HepG2 (cell line): ENCODE measurements around the gene CDH22. TPM values are rescaled to one million over a fixed set of nuclear protein-coding genes. Genes with fewer than 3 reads are reported as not detected.

Experiments
- ATAC-seq: fragments of 200-7000 bp; cut with Tn5 transposase; 3 replicates; pipeline ENCODE4 v1.9.1; 2020; ENCODE audit warnings: mild to moderate bottlenecking, moderate library complexity
- BruUV-seq: library from RNA; stranded (reverse); fragments of 400-500 nt; replicated peaks from 2 replicates; lab custom pipeline; 2021; lab: Mats Ljungman, UMichigan
- CTCF ChIA-PET: fragments of 300-600 bp; formaldehyde crosslinking; extraction: SDS; loops from one replicate; lab custom pipeline; 2021; ENCODE audit warnings: low total read pairs, inconsistent platforms, low intra/inter-chr PET ratio; lab: Yijun Ruan, JAX
- POLR2A ChIA-PET: fragments of 350-600 bp; sonication (Branson Sonifier 250); formaldehyde crosslinking; loops from one replicate; lab custom pipeline; 2020; ENCODE audit warnings: antibody characterized with exemption, inconsistent platforms; lab: Yijun Ruan, JAX
- DNase-seq: peaks from one replicate; pipeline ENCODE4 v3.0.0-alpha.2; 2015; ENCODE audit warnings: low spot score
- FAIRE-seq: peaks from 3 replicates; lab custom pipeline; 2011; peaks lifted over from hg19 to GRCh38; lab: Jason Lieb, UNC
- H2AFZ ChIP-seq: one replicate; pipeline ENCODE4 v1.6.1; 2011; ENCODE audit warnings: low read length, inconsistent platforms
- H3K27ac ChIP-seq: fragments of 300-600 bp; 3 replicates; pipeline ENCODE4 v1.8.0; 2011; ENCODE audit warnings: mixed run types, mild to moderate bottlenecking, mixed read lengths, low read length, inconsistent platforms; ENCODE audit not compliant: insufficient read depth; ENCODE audit errors: extremely low read length
- H3K27me3 ChIP-seq, 2 experiments: fragments of 200-600 bp in 1 of 2; 2 replicates in 1 of 2; 3 replicates in 1 of 2; pipeline versions ENCODE4 v1.6.0 to v1.8.0; 2011; ENCODE audit warnings: low read length in 2 of 2, mild to moderate bottlenecking in 2 of 2, moderate library complexity in 2 of 2, inconsistent platforms in 1 of 2; ENCODE audit not compliant: insufficient read depth in 2 of 2, control insufficient read depth in 1 of 2
- H3K36me3 ChIP-seq, 2 experiments: fragments of 200-600 bp in 1 of 2; replicated peaks in 1 of 2; 2 replicates in 1 of 2; 3 replicates in 1 of 2; pipeline versions ENCODE4 v1.5.1 to v1.8.0; 2011; ENCODE audit warnings: low read length in 2 of 2, inconsistent platforms in 1 of 2; ENCODE audit not compliant: insufficient read depth in 2 of 2, control insufficient read depth in 1 of 2
- H3K4me1 ChIP-seq: 2 replicates; pipeline ENCODE4 v1.5.1; 2012; ENCODE audit warnings: low read length, inconsistent platforms; ENCODE audit not compliant: insufficient read depth
- H3K4me2 ChIP-seq: 2 replicates; pipeline ENCODE4 v1.6.0; 2011; ENCODE audit warnings: low read depth, low read length, inconsistent platforms
- H3K4me3 ChIP-seq, 3 experiments: fragments of 200-600 bp in 1 of 3; sonication (generic), shearing (Covaris generic) in 1 of 3; replicated peaks in 1 of 3; 2 replicates each; pipeline ENCODE4 v1.5.1; 2011 to 2016; ENCODE audit warnings: low read length in 3 of 3, inconsistent platforms in 2 of 3, low read depth in 2 of 3, mild to moderate bottlenecking in 2 of 3, control low read depth in 1 of 3, mixed read lengths in 1 of 3; ENCODE audit not compliant: insufficient read depth in 1 of 3
- H3K79me2 ChIP-seq: one replicate; pipeline ENCODE4 v1.6.1; 2011; ENCODE audit warnings: low read length, inconsistent platforms; ENCODE audit not compliant: insufficient read depth
- H3K9ac ChIP-seq: 2 replicates; pipeline ENCODE4 v1.6.0; 2011; ENCODE audit warnings: mild to moderate bottlenecking, low read depth, low read length, inconsistent platforms; ENCODE audit not compliant: insufficient read depth
- H3K9me3 ChIP-seq: 2 replicates; pipeline ENCODE4 v1.5.1; 2012; ENCODE audit warnings: mild to moderate bottlenecking, low read length
- H4K20me1 ChIP-seq: 2 replicates; pipeline ENCODE4 v1.6.0; 2011; ENCODE audit warnings: inconsistent platforms, mild to moderate bottlenecking, low read length, moderate library complexity; ENCODE audit not compliant: insufficient read depth
- CHD4 ChIP-seq: fragments of 200-600 bp; sonication (generic); IDR thresholded peaks from 2 replicates; pipeline ENCODE4 v1.7.0; 2017; ENCODE audit warnings: mild to moderate bottlenecking, low read length, borderline replicate concordance
- GATA4 ChIP-seq: sonication (generic); IDR thresholded peaks from 2 replicates; pipeline ENCODE4 v1.6.1; 2016; ENCODE audit warnings: antibody characterized with exemption, low read depth, borderline replicate concordance
- HNF4G ChIP-seq, 2 experiments: sonication (generic) in 1 of 2; formaldehyde crosslinking in 1 of 2; IDR thresholded peaks; 2 replicates each; pipeline versions ENCODE4 v1.4.0 to v1.6.1; 2011 to 2020; ENCODE audit warnings: borderline replicate concordance in 2 of 2, low read depth in 2 of 2, mild to moderate bottlenecking in 2 of 2, low read length in 1 of 2, missing genetic modification reagents in 1 of 2, moderate library complexity in 1 of 2
- MAFK ChIP-seq, 2 experiments: IDR thresholded peaks in 1 of 2; conservative IDR thresholded peaks in 1 of 2; 2 replicates each; pipeline ENCODE4 v1.6.1; 2011; ENCODE audit warnings: improper control_type of control experiment in 2 of 2, low read length in 2 of 2
- MTF1 ChIP-seq: sonication (generic); formaldehyde crosslinking; IDR thresholded peaks from 2 replicates; pipeline ENCODE4 v1.5.0; 2020; ENCODE audit warnings: missing genetic modification reagents
- RFX5 ChIP-seq: IDR thresholded peaks from 2 replicates; pipeline ENCODE4 v1.6.1; 2011; ENCODE audit warnings: low read depth, low read length, improper control_type of control experiment
- SIN3A ChIP-seq: IDR thresholded peaks from 2 replicates; pipeline ENCODE4 v1.6.1; 2011; ENCODE audit warnings: low read depth, mild to moderate bottlenecking, control low read depth, low read length, borderline replicate concordance
- SMARCC2 ChIP-seq: fragments of 450-650 bp; IDR thresholded peaks from 2 replicates; pipeline ENCODE4 v1.6.1; 2017; ENCODE audit warnings: antibody characterized with exemption, mild to moderate bottlenecking
- ZMYM3 ChIP-seq: sonication (generic); formaldehyde crosslinking; IDR thresholded peaks from 2 replicates; pipeline ENCODE4 v1.5.1; 2020; ENCODE audit warnings: mild to moderate bottlenecking, missing genetic modification reagents
- ZNF768 ChIP-seq: sonication (generic); formaldehyde crosslinking; IDR thresholded peaks from 2 replicates; pipeline ENCODE4 v1.4.0; 2020; ENCODE audit warnings: missing genetic modification reagents
- ZSCAN31 ChIP-seq: sonication (generic); formaldehyde crosslinking; IDR thresholded peaks from 2 replicates; pipeline ENCODE4 v1.5.0; 2020; ENCODE audit warnings: low read depth, mild to moderate bottlenecking, missing genetic modification reagents
- WGBS: methylation state at CpG from one replicate; pipeline ENCODE4 v1.1.6; 2017; ENCODE audit warnings: low lambda C conversion rate; 5-methylcytosine and 5-hydroxymethylcytosine counted together
- in situ Hi-C: cut with HindIII; loops from 2 replicates; pipeline ENCODE4 v1.10.0; 2017; ENCODE audit warnings: low pct_unique_long_range_greater_than_20kb; ENCODE audit not compliant: extremely low pct_ligation_motif_present
- intact Hi-C: fragments of 100-400 bp; cut with micrococcal nuclease; formaldehyde crosslinking; loops from one replicate; pipeline ENCODE4 v1.10.0; 2022; ENCODE audit not compliant: unreplicated experiment
- polyA plus RNA-seq, 8 experiments: library from polyadenylated mRNA; depleted of rRNA in 3 of 8; stranded (reverse) in 7 of 8; unstranded in 1 of 8; fragments of >200 nt; fragmentation: Illumina TruSeq in 4 of 8; extraction: Trizol in 4 of 8; gene quantifications; 2 replicates each; pipeline versions ENCODE4 v1.2.1 to v1.2.3, GENCODE V29; 2011 to 2016; ENCODE audit warnings: low read depth in 4 of 8, missing spikeins in 1 of 8, mixed read lengths in 1 of 8; ENCODE audit not compliant: insufficient read depth in 1 of 8
- total RNA-seq, 5 experiments: library from RNA; depleted of rRNA; stranded (reverse); fragments of >200 nt; fragmentation: Illumina TruSeq; extraction: Trizol; gene quantifications; 2 replicates each; pipeline ENCODE4 v1.2.3, GENCODE V29; 2016; ENCODE audit warnings: low read depth in 1 of 5
- TF ChIP-seq, protein P1 (sequence below): sonication (generic); formaldehyde crosslinking; IDR thresholded peaks from 2 replicates; pipeline ENCODE4 v1.5.1; 2020; ENCODE audit warnings: missing genetic modification reagents, mild to moderate bottlenecking, borderline replicate concordance
- TF ChIP-seq, protein P2 (sequence below): conservative IDR thresholded peaks from 2 replicates; pipeline ENCODE4 v1.6.1; 2018; ENCODE audit warnings: missing genetic modification reagents
- TF ChIP-seq, protein P3 (sequence below): IDR thresholded peaks from 2 replicates; pipeline ENCODE4 v1.6.1; 2016; ENCODE audit warnings: control low read depth

The CDH22 gene
- total and polyA plus RNA-seq, 2 of the 13 experiments (the other 11 are each of a cell fraction or from before 2014, with no cell fraction given) = not detected

DNA sequence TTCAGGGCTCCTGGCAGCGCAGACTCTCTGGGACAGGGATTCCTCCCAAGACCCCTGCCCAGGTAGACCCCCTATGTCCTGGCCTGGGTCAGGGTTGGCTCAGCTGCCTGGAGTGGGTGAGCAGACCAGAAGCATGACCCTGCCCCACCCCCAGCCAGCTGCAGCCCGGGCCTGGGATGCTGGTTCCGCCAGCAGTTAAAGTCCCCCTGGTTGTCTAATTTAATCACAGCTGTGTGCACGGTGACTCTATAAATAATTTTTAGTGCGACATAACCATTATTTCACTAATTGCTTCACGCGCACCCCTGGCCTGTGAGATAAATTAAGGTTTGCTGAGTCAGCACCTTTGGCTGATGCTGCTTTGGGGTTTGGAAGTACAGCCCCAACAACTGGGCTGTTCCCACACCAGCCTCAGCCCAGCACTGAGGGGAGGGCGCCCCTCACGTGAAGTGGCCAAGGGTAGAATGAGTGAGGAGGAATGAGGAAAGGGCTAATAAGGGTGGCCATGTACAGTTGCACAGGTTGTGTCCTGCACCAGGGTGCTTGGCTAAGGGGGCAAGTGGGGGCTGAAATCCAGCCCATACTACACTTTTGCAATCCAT, 26.1 kb upstream of the CDH22 start (continued):
- no peak for TF ChIP-seq ZSCAN31
- peak; percentile 100 for TF ChIP-seq MAFK (conservative IDR thresholded peaks at IDR 0.05 in 1 of 2, IDR thresholded peaks at IDR 0.05 in 1 of 2; ENCODE audit: low read length in 2 of 2)
- peak; percentile 1; the same call in 1 of the 2 replicates for TF ChIP-seq RFX5
- TF ChIP-seq, protein P1, sequence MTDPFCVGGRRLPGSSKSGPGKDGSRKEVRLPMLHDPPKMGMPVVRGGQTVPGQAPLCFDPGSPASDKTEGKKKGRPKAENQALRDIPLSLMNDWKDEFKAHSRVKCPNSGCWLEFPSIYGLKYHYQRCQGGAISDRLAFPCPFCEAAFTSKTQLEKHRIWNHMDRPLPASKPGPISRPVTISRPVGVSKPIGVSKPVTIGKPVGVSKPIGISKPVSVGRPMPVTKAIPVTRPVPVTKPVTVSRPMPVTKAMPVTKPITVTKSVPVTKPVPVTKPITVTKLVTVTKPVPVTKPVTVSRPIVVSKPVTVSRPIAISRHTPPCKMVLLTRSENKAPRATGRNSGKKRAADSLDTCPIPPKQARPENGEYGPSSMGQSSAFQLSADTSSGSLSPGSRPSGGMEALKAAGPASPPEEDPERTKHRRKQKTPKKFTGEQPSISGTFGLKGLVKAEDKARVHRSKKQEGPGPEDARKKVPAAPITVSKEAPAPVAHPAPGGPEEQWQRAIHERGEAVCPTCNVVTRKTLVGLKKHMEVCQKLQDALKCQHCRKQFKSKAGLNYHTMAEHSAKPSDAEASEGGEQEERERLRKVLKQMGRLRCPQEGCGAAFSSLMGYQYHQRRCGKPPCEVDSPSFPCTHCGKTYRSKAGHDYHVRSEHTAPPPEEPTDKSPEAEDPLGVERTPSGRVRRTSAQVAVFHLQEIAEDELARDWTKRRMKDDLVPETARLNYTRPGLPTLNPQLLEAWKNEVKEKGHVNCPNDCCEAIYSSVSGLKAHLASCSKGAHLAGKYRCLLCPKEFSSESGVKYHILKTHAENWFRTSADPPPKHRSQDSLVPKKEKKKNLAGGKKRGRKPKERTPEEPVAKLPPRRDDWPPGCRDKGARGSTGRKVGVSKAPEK = no peak
- TF ChIP-seq CHD4 = no peak
- peak; percentile 14; the same call in 1 of the 2 replicates for TF ChIP-seq ZNF768 (CRISPR knock-in tag)
- TF ChIP-seq ZMYM3 (CRISPR knock-in tag) = peak; percentile 63
- TF ChIP-seq SIN3A = no peak

DNA sequence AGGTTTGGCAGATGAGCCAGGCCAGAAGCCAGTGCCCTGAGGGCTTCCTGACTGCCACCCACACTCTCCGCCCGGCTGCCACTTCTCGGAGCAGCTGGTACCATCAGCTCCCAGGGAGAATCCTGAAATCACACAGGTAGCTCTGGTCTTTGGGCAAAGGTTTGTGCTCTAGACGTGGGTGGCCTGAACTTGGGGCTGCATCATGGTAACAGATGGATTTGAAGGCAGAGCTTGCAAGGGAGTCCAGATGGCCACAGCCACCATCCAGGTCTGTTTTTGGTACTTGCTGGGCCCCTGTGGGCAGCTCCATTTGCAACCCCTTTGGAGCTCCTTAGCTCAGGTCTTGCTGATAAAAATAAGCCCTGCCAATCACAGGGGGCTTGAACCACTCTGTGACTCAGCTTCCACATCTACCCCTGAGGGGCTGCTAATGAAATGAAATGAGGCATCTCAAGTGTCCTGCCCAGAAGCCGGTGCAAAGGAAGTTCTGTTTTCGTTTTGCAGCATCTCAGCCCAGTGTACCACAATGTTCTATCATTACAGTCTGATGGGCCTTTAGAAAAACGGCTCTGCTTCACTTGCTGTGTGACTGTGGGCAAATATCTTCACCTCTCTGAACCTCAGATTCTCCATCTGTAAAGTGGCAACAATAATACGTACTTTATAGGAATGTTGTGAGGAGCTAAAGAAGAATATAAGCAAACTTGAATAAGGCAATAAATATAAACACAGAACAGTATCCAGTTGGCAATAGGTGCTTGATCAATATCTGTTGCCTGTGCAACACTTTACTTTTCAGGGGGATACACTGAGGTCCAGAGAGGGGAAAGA, 25.1 kb upstream of the CDH22 start:
- H3K4me1 ChIP-seq = peaks cover 41% of the 10 kb centered on the region
- peaks cover 3 to 36% of the 10 kb centered on the region in 2 experiments; a peak in 4 of 5 replicates for H3K27me3 ChIP-seq
- FAIRE-seq = no peak
- no peaks in the 10 kb centered on the region for H3K9me3 ChIP-seq
- H3K4me3 ChIP-seq = no peak overlapping the region
- no peak for ATAC-seq
- no TSS peak for BruUV-seq
- no peak overlapping the region for H3K9ac ChIP-seq
- 19% methylated on average over 5 of the region's 8 CpGs for WGBS
- intact Hi-C loops = no loop called here
- DNase-seq = no peak
- H3K4me2 ChIP-seq = 0 out of 2 replicates have a peak overlapping the region, but pooled peaks have one; percentile 0
- H3K27ac ChIP-seq = no peak overlapping the region
- CTCF ChIA-PET = no interaction called here
- TF ChIP-seq, protein P2, sequence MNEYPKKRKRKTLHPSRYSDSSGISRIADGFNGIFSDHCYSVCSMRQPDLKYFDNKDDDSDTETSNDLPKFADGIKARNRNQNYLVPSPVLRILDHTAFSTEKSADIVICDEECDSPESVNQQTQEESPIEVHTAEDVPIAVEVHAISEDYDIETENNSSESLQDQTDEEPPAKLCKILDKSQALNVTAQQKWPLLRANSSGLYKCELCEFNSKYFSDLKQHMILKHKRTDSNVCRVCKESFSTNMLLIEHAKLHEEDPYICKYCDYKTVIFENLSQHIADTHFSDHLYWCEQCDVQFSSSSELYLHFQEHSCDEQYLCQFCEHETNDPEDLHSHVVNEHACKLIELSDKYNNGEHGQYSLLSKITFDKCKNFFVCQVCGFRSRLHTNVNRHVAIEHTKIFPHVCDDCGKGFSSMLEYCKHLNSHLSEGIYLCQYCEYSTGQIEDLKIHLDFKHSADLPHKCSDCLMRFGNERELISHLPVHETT (CRISPR knock-in tag) = no peak
- TF ChIP-seq MTF1 (no peak), SMARCC2 (no peak), GATA4 (no peak), HNF4G (IDR thresholded peaks at IDR 0.05; ENCODE audit: borderline replicate concordance, low read depth, low read length) (0 out of 2 replicates have a peak, but pooled peaks have one; percentile 17), HNF4G (CRISPR knock-in tag; IDR thresholded peaks at IDR 0.05; ENCODE audit: borderline replicate concordance, low read depth) (no peak), ZMYM3 (CRISPR knock-in tag) (peak; percentile 59; the same call in 1 of the 2 replicates), ZNF768 (CRISPR knock-in tag) (peak; percentile 56; the same call in 1 of the 2 replicates)
- TF ChIP-seq, protein P3, sequence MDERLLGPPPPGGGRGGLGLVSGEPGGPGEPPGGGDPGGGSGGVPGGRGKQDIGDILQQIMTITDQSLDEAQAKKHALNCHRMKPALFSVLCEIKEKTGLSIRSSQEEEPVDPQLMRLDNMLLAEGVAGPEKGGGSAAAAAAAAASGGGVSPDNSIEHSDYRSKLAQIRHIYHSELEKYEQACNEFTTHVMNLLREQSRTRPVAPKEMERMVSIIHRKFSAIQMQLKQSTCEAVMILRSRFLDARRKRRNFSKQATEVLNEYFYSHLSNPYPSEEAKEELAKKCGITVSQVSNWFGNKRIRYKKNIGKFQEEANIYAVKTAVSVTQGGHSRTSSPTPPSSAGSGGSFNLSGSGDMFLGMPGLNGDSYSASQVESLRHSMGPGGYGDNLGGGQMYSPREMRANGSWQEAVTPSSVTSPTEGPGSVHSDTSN (CRISPR knock-in tag) = no peak
- POLR2A ChIA-PET = interaction anchor here (1.4 kb wide), 1 partner anchor 31 kb away, joined by 9 read pairs; no protein-coding TSS in a partner anchor
- H2AFZ ChIP-seq = no peak overlapping the region
- no peaks in the 10 kb centered on the region for H3K79me2 ChIP-seq
- in situ Hi-C loops = no loop called here
- no peaks in the 10 kb centered on the region for H3K36me3 ChIP-seq
- no peaks in the 10 kb centered on the region for H4K20me1 ChIP-seq
